Left lung (tissue), 10 donors: ENCODE results near the gene LRGUK. TPM values are rescaled to one million over a fixed set of nuclear protein-coding genes. Genes with fewer than 3 reads are reported as not detected.

Experiments
- ATAC-seq: fragments of 200-7000 bp; cut with Tn5 transposase; one replicate; pipeline ENCODE4 v1.9.1; 2020; ENCODE audit warnings: moderate library complexity
- DNase-seq, 4 donors: peaks; one replicate each; pipeline ENCODE4 v3.0.0-alpha.2; 2013 to 2020
- H3K27ac ChIP-seq, 2 donors: fragments of 200-600 bp; sonication (generic) in 1 of 2; one replicate each; pipeline versions ENCODE4 v1.5.0 to v1.8.0; 2020 to 2021
- H3K27me3 ChIP-seq, 2 donors: fragments of 200-600 bp; sonication (generic) in 1 of 2; one replicate each; pipeline versions ENCODE4 v1.5.0 to v1.8.0; 2020 to 2021
- H3K36me3 ChIP-seq, 2 donors: fragments of 200-600 bp; sonication (generic) in 1 of 2; one replicate each; pipeline versions ENCODE4 v1.5.0 to v1.8.0; 2020 to 2021
- H3K4me1 ChIP-seq, 2 donors: fragments of 200-600 bp; one replicate each; pipeline ENCODE4 v1.8.0; 2021
- H3K4me3 ChIP-seq, 2 donors: fragments of 200-600 bp; sonication (generic) in 1 of 2; one replicate each; pipeline versions ENCODE4 v1.5.0 to v1.8.0; 2020 to 2021; ENCODE audit warnings: mild to moderate bottlenecking in 1 of 2
- H3K9me3 ChIP-seq, 2 donors: fragments of 200-600 bp; sonication (generic) in 1 of 2; one replicate each; pipeline versions ENCODE4 v1.5.0 to v1.8.0; 2020 to 2021
- intact Hi-C, 2 donors: fragments of 100-400 bp; cut with DNase I; formaldehyde crosslinking; loops; one replicate each; pipeline versions ENCODE4 v1.11.2 to v1.14.2; 2022
- polyA plus RNA-seq, 6 donors: library from polyadenylated mRNA; unstranded; fragments of 120-200 nt; gene quantifications; one replicate each; pipeline ENCODE4 v1.2.1, GENCODE V29; 2013; ENCODE audit not compliant: insufficient read length in 6 of 6
- total RNA-seq, 2 donors: library from RNA; stranded (reverse); fragmentation: NEBNext Ultra II Directional; extraction: Animal tissue kit (Norgen Biotek cat#: 25700); gene quantifications; one replicate each; pipeline ENCODE4 v1.2.1, GENCODE V29; 2021
- TF ChIP-seq, protein P1 (sequence below), 2 donors: fragments of 200-600 bp; sonication (generic) in 1 of 2; IDR thresholded peaks; one replicate each; pipeline versions ENCODE4 v1.5.0 to v1.8.0; 2021; ENCODE audit warnings: antibody characterized with exemption in 2 of 2
- donor health status: DM: no; HTN: yes; CAD: no.
- donor health status: DM: no; HTN: no; CAD: no.

LRGUK gene
- total and polyA plus RNA-seq, 8 donors: 0.94 to 2.7 (median 1.9) TPM

DNA sequence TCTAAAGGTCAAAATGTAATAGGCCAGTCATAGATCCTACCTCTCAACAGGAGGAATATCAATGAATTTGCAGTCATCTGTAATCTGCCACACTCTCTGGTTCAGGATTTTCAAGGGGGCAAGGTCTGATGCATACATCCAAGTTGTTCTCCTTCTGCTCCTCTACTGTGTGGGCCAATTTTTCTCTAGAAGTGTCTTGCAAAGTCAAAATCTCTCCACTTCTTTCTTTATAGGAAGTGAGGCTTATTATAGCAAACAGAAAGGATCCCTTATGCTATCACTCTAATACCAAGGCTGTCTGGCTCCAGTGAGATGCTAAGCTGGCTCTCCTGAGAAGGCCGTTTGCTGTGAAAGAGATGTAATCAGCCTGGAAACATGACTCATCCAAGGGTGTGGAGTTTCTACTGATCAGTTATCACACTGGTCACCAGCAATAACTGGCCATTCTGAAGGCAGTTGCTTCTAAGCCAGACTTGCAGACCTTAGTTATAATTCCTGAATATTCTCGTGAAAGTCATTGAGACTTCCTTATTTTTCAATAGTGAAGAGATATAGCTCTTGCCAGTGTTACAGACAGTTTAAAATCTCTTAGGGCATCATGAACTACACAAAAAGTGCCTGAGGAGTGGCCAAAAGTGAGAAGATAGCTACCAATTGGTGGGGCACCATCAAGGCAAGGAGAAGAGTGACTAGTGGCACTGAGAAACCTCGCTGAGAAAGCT lies 43.2 kb upstream of the LRGUK start:
- ATAC-seq (peak; percentile 32), DNase-seq (no peak)
- Histone ChIP-seq H3K27me3 (no peaks in the 10 kb centered on the region), H3K4me1 (no peaks in the 10 kb centered on the region), H3K36me3 (no peaks in the 10 kb centered on the region), H3K9me3 (peaks cover 0 to 26% of the 10 kb centered on the region in 2 donors), H3K4me3 (no peak overlapping the region), H3K27ac (peak overlapping the region in 1 of 2 donors; percentile 9)
- intact Hi-C loops: no loop called here
- TF ChIP-seq, protein P1, sequence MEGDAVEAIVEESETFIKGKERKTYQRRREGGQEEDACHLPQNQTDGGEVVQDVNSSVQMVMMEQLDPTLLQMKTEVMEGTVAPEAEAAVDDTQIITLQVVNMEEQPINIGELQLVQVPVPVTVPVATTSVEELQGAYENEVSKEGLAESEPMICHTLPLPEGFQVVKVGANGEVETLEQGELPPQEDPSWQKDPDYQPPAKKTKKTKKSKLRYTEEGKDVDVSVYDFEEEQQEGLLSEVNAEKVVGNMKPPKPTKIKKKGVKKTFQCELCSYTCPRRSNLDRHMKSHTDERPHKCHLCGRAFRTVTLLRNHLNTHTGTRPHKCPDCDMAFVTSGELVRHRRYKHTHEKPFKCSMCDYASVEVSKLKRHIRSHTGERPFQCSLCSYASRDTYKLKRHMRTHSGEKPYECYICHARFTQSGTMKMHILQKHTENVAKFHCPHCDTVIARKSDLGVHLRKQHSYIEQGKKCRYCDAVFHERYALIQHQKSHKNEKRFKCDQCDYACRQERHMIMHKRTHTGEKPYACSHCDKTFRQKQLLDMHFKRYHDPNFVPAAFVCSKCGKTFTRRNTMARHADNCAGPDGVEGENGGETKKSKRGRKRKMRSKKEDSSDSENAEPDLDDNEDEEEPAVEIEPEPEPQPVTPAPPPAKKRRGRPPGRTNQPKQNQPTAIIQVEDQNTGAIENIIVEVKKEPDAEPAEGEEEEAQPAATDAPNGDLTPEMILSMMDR (IDR thresholded peaks at IDR 0.05): no peak

DNA sequence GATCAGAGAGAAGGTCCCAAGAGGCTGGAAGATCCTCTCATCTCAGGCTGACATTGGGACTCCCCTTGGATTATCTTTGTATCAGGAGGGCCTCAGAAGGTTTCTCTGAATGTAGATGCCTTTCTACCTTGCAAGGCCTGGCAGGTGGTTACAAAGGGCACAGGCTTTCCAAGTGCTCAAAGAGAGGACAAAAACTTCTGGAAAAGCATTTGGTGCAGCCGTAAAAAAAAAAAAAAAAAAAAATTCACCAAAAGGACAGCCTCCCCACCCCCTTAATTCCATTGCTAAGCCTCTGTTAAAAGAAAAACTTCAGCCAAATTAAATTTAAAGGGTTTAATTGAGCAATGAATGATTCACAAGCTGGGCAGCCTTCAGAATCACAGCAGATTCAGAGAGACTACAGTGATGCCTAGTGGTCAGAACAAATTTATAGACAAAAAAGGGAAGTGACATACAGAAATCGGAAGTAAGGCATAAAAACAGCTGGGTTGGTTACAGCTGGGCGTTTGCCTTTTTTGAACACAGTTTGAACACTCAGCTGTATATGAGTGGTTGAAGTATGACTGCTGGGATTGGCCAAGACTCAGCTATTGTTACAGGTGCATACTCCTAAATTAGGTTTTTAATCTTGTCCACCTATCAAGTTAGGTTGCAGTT lies 42.5 kb upstream of the LRGUK start:
- TF ChIP-seq, protein P1 (IDR thresholded peaks at IDR 0.05): no peak
- Histone ChIP-seq H3K27ac (peak overlapping the region in 1 of 2 donors; percentile 9), H3K9me3 (peaks cover 0 to 33% of the 10 kb centered on the region in 2 donors), H3K4me3 (no peak overlapping the region), H3K36me3 (no peaks in the 10 kb centered on the region), H3K4me1 (no peaks in the 10 kb centered on the region), H3K27me3 (no peaks in the 10 kb centered on the region)
- ATAC-seq (peak; percentile 71), DNase-seq (no peak)
- intact Hi-C loops: no loop called here

DNA sequence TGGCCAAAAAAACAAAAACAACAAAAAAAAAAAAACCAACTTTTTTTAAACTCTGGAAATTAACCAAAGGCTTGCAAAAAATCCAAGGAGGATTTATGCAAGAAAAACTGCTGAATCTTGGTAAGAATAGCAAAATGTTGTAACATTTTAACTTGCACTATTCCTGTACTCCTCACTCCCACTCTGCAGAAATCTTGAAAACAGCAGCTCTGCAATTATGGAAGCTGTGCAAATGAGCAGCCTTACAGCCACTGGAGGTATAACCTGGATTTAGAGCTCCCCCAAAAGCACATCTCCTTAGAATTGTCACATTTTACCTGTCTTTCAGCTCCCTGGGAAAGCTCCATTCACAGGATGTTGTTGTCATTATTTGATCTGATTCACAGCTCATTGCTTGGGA lies 41.8 kb upstream of the LRGUK start:
- Histone ChIP-seq H3K27ac (no peak overlapping the region), H3K4me3 (no peak overlapping the region), H3K27me3 (no peaks in the 10 kb centered on the region), H3K4me1 (no peaks in the 10 kb centered on the region), H3K9me3 (peaks cover 0 to 40% of the 10 kb centered on the region in 2 donors), H3K36me3 (no peaks in the 10 kb centered on the region)
- DNase-seq (no peak), ATAC-seq (no peak)
- intact Hi-C loops: no loop called here
- TF ChIP-seq, protein P1 (IDR thresholded peaks at IDR 0.05): no peak

DNA sequence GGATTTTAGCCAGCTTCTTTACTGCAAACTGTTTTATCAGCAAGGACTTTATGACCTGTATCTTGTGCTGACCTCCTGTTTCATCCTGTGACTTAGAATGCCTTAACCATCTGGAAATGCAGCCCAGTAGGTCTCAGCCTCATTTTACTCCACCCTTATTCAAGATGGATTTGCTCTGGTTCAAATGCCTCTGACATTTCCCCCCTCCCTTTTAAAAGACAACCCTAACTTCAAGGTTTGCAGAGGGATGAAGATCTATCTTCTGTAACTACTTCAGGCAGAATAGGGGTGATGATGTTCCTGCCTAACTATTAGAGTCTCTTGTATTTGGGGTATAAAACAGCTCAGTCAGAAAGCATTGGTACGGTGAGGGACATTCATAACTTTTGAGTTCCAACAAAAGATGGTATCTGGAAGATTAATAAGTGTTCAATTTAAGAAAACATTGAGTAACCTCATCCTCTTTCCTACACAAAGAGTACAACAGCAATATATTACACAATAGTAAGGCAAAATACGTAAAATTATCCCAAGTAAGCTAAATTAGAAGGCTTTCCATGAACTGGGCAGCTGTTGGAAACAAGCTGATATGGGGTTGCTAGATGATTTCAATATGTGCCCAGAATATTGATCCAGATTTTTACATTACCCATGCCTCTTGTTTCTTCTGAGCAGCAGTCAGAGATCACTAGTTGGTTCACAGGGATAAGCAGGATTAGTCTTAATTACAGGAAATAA lies 40.0 kb upstream of the LRGUK start:
- H3K9me3 ChIP-seq: peaks cover 0 to 51% of the 10 kb centered on the region in 2 donors
- no peaks in the 10 kb centered on the region for H3K4me1 ChIP-seq
- H3K36me3 ChIP-seq: no peaks in the 10 kb centered on the region
- no peak overlapping the region for H3K4me3 ChIP-seq
- H3K27me3 ChIP-seq: no peaks in the 10 kb centered on the region
- TF ChIP-seq, protein P1 (IDR thresholded peaks at IDR 0.05): no peak
- no peak for DNase-seq
- ATAC-seq: no peak
- H3K27ac ChIP-seq: no peak overlapping the region
- intact Hi-C loops: no loop called here

DNA sequence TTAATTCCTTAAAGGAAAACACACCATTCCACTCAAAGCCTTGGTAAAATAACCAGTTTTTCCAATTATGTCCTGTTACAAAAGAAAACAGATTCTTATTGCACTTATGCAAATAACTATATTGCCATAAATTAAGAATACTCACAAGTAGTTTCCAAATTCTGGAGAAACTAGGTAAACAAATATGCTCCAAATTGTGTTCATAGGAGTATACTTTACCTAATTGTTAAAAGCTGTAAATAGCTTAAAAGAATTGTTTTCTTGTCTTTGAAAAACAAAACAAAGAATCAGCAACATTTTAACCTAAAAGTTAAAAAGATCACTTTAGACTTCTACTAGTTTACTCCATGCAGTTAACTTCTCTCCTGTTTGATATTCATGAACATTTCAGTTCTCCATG lies 38.9 kb upstream of the LRGUK start:
- Histone ChIP-seq H3K4me3 (no peak overlapping the region), H3K9me3 (peaks cover 0 to 54% of the 10 kb centered on the region in 2 donors), H3K36me3 (no peaks in the 10 kb centered on the region), H3K27ac (no peak overlapping the region), H3K4me1 (no peaks in the 10 kb centered on the region), H3K27me3 (no peaks in the 10 kb centered on the region)
- intact Hi-C loops: no loop called here
- DNase-seq: no peak
- ATAC-seq: no peak
- TF ChIP-seq, protein P1 (IDR thresholded peaks at IDR 0.05): no peak
